ENCODE measurements around the gene BNIP1.

- TF ChIP-seq CTCF (IDR thresholded peaks at IDR 0.05) (no peak), POLR2AphosphoS5 (IDR thresholded peaks at IDR 0.05) (no peak), POLR2A (IDR thresholded peaks at IDR 0.05) (no peak)
These were observed 5.6 kb upstream of the BNIP1 start for GRCh38 chr5:173138707-173139106.

Data from sigmoid colon (tissue), 4 donors.